GM19467 (cell line): ENCODE data around the gene KCNJ15.
A peak's percentile ranks its signal among the peaks of the same experiment; 100 is the strongest.

Experiments
- ATAC-seq: cut with Tn5 transposase; IDR thresholded peaks from one replicate; pipeline ENCODE4 v1.9.1; 2021; ENCODE audit warnings: mild to moderate bottlenecking, moderate library complexity; ENCODE audit not compliant: unreplicated experiment

Gene KCNJ15

DNA sequence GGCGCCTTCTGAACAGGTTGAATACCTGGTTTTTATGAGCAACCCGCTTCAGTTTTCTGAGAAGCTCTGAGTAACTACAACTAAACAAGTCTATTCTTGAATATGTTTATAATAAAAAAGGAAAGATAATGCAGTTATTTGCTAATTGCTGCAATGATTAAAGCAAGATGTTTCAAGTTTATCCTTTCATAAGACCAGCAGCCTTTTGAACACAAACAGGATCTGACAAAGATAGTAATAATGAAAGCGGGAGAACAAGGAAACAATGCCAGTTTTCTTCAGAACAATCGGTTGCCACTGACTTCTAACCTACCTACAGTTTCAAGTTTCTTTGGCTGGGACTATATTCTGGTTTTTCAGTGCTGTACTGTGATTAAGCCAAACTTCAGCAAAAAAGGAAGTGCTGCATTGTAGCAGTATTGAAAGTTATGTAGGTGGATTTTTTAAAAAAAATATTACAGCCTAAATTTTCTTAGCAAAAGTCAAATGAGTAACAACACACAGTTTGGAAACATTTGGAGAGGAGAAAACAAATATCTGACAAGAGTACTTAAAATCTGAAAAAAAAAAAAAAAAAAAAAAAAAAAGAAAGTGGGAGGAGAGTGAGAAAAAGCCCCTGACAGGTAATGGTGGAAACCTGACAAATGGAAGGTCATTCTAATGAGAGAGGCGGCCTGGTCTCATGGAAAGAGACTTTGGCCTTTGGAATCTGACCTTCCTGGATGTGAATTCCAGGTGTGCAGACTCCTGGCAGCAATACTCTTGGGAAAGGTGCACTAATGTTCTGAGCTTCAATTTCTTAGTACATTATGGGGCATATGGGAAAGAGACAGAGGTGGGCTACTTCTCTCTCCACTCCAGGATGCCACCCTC lies 11.4 kb downstream of the KCNJ15 start:
- no peak for ATAC-seq

DNA sequence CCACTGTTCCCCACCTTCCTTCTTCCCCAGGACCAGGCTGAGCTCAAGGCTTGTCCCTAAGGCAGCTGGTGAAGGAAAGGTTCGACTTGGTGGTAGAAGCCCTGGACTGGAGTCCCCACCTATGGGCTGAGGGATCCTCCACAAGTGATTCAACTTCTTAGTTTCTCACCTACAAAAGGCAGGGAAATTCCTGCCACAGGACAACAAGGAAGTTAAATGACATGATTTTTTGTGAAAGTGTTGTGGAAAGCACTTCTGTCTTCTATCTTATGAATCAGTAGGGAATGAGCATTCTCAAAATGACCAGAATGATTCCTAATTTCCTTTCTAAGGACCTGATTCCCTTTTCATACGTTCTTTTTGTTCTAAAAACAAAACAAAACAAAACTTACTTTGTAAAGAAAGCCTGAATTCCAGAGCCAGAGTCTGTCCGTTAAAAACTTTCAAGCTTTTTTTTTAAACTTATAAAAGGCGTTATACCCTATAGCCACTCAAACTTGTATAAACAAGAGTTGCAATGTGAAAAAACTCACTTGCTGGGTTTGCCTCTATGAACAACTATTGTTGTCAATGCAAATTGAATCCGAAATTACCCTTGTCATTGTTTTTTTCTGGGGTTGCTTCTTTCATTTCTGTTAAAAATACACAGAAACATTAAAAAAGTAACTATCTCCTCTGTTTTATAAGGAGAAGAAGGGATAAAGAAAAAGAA lies 12.2 kb downstream of the KCNJ15 start:
- peak; percentile 25 for ATAC-seq

GRCh38 chr21:38269576-38269936 lies 12.8 kb downstream of the KCNJ15 start:
- peak; percentile 75 for ATAC-seq

GRCh38 chr21:38272215-38272614 lies 15.4 kb downstream of the KCNJ15 start:
- ATAC-seq, result no peak

DNA sequence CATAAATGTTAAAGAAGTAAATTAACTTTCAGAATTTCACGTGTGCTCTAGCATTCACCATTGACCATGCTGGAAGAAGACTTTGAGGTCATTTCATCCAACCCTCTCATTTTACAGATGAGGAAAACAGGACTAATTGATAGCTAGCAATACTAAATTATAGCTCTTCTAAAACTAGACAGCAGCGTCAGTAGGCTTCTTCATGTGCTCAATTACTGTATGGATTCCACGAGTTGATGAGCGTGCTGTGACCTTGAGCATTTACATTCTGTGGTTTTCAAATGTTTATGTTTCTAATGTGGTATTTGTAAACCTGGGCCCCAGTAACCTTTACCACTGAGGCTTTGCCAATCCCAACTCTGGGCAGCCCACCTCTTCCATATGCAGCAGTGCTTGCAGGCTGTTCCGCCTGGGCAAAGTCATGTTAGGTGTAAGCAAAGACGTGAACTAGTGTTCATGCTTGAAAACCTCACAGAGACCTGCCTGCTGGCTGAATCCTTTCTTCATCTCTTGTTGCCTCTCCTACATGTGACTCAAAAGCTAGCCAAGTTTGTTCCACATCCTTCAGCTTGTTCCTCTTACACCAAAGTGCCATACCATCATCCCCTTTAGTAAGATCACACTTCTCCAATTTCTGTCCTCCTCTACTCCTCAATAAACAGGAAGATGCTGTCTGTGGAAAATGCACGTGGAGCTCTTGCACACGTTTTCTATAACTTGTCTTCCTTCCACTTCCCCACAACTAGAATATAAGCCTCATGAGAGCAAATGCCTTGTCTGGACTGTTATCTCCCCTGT lies 17.2 kb downstream of the KCNJ15 start:
- ATAC-seq, result no peak

- ATAC-seq, result no peak
Measured at GRCh38 chr21:38277501-38278131, 20.8 kb downstream of the KCNJ15 start.

- no peak for ATAC-seq
Measured at GRCh38 chr21:38280454-38280853, 23.7 kb downstream of the KCNJ15 start.

DNA sequence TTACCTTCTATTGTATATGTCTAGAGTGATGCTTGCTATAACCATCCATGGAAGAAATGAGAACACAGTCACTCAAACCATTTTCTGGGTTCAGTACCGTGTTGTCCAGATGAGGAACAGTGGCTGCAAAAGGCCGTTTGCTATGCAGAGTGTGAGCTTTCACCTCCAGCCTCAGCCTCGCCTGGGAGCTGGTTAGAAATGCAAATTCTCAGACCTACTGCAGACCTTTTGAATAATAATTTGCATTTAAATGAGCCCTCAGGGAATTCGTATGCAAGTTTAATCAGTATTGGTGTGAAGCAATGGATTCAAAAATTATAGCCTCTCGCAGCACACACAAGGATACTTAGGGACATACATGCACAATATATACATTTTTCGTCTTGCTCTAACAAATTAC lies 24.1 kb downstream of the KCNJ15 start:
- ATAC-seq, result no peak

- ATAC-seq, result no peak
Measured at GRCh38 chr21:38282921-38283320, 26.1 kb downstream of the KCNJ15 start.

DNA sequence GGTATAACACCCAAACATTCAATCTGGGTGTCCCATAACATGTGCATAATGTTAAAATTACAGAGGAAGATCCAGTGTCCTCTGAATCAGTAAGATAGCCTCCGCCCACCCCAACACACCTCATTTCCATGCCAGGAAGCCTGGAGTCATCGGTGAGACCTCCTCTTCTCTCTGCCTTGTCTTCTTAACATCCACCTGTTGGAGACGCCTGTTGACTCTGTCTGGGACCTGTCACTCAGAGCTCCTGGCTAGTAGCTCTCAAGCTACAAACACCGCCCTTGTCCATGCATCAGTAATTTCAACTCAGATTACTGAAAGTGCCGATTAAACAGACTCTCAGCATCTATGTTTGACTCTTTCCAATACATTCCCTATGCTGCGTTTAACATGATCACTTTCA lies 27.4 kb downstream of the KCNJ15 start:
- ATAC-seq, result no peak

GRCh38 chr21:38286739-38287471 lies 30.1 kb downstream of the KCNJ15 start:
- no peak for ATAC-seq

DNA sequence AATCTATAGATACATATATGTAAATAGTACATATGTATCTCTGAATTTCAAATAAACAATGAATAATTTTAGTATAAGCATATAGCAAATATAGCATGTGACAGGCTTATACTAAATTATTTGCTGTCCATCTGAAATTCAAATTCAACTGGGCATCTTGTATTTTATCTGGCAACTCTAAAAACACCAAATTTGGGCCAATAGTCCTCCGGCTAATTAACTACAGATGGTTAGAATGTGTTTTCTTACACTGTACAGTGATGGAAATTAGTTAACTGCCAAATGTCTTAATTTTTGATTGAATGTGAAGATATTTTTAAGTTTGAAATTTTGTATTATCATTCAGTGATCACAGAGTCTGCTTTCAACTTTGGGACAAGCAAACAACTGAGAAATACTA lies 30.7 kb downstream of the KCNJ15 start:
- no peak for ATAC-seq

GRCh38 chr21:38289705-38290485 lies 33.1 kb downstream of the KCNJ15 start:
- no peak for ATAC-seq

- no peak for ATAC-seq
Measured at GRCh38 chr21:38290809-38291208, 34.0 kb downstream of the KCNJ15 start.

DNA sequence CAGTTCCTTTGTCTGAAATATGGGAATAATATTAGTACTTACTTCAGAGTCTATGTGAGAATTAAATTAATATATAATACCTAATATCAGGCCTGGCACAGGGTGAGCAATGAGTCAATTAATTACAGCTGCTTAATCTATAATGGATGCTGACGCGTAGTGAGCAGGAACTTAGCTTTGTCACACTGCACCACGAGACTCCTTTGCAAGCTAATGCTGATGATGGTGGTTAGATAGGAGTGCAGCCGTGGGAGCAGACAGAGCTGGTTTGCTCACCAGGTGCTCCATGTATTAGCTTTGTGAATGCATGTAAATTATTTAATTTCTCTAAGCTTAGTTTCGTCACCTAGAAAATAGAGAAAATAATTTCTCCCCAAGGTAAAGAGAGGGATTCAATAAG lies 35.1 kb downstream of the KCNJ15 start:
- no peak for ATAC-seq

DNA sequence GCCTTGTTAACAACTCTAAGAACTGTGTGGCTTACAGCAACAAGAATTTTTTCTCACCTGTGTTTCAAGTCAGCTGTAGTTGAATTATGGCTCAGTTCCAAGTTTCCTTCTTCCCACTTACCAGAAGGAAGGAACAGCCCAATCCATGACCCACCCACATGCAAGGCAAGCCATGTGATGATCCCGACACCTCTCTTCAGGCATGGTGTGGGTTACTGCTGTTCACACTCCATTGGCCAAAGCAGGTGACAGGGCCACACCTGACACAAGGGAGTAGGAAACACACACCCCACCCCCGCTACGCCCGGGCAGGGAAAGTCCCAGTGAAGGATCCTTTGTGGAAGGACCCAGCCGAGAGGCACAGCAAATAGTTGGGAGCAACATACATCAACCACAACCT lies 36.3 kb downstream of the KCNJ15 start:
- ATAC-seq, result no peak

DNA sequence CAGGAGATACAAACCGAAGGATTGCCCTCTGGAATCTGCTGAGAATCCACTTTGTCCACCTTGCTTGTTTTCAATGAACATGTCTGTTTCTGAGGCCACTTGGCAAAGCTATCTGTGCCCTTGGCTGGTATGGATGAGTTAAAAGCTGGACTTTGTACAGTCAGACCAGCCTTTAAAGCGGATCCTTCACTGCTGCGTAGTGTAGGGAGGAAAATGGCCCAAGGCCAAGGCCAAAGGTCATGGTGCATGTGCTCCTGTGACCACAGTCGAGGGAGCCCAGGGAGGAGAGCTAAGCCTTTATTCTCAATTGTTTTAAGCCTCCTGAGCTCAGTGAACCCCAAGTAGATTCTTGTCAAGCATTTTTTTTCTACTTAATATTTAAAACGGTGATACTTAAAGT lies 37.0 kb downstream of the KCNJ15 start:
- ATAC-seq, result no peak

DNA sequence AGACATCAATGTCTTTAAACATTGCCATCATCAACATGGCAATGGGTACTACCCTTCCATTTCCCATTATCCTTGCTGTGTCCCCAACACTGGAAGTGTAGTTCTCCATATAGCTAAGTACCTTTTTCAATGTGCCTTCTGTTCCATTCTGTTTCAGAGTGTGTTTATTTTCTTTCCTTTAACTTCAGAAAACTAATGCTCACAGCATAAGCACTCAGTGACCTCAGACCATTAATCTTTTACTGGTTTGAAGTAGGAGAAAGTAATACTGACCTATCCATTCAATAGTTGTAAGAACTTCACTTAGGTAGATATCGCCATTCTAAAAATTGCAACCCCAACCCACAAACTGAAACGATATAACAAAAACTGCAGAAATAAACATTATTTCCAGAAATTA lies 37.8 kb downstream of the KCNJ15 start:
- ATAC-seq, result no peak

DNA sequence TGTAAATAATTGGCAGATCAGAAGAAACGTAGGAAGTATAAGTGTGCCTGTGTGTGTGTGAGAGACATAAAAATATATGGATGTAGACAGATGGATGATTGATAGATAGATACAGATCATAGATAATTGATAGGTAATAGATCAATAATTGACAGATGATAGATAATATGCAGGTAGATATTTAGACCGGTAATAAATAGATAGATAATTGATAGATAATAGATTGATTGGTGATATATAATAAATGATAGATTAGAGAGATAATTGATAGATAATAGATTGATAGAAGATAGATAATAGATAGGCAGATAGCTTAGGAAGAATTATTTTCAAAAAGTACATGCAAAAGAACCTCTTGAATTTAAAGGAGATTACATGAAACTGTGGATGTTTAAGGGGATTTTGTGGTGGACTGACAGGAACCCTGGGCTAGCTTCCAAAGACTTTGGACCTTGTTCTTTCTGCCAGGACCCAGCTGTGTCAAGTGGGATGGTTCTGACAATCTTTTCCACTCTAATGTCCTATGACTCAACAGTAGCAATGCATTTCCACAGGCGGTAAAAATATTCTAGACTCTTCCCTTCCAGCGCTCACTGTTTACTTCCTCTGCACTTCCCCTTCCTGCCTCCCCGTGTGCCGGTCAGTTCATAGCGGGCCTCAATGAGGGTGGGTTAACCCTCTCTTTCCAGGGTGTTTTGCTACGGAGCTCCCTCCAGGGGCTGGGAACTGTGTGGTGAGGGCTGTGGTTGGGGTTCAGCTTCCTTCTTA lies 39.4 kb downstream of the KCNJ15 start:
- ATAC-seq, result no peak
